Stomach (tissue), 9 donors: ENCODE results near the gene PRSS2. TPM values are rescaled to one million over a fixed set of nuclear protein-coding genes. Genes with fewer than 3 reads are reported as not detected.
"Not testable (repeated sequence)": the region's sequence is repeated elsewhere in the genome, so short reads cannot be mapped to it uniquely, and the experiment has no call there.

Experiments used
- DNase-seq, 2 donors: peaks; one replicate each; pipeline versions ENCODE4 v3.0.0 to v3.0.0-alpha.2; 2013 to 2019
- H3K27ac ChIP-seq, 5 donors: fragments of 200-600 bp in 4 of 5; sonication (generic) in 4 of 5; one replicate each; pipeline ENCODE4 v1.5.1; 2013 to 2019; ENCODE audit warnings: mild to moderate bottlenecking in 1 of 5, moderate library complexity in 1 of 5
- H3K27me3 ChIP-seq, 3 donors: fragments of 200-600 bp; sonication (generic); one replicate each; pipeline ENCODE4 v1.5.1; 2017 to 2019; ENCODE audit warnings: mixed run types in 1 of 3
- H3K36me3 ChIP-seq, 4 donors: fragments of 200-600 bp; sonication (generic); 1 replicate in 3 of 4; 2 replicates in 1 of 4; pipeline ENCODE4 v1.5.1; 2016 to 2019
- H3K4me1 ChIP-seq, 4 donors: fragments of 200-600 bp; sonication (generic); one replicate each; pipeline ENCODE4 v1.5.1; 2016 to 2019
- H3K4me3 ChIP-seq, 4 donors: fragments of 200-600 bp; sonication (generic) in 3 of 4; one replicate each; pipeline ENCODE4 v1.5.1; 2016 to 2019; ENCODE audit warnings: mild to moderate bottlenecking in 1 of 4
- H3K9me3 ChIP-seq, 4 donors: fragments of 200-600 bp; sonication (generic); one replicate each; pipeline ENCODE4 v1.5.1; 2016 to 2019
- EP300 ChIP-seq: sonication (generic); formaldehyde crosslinking; IDR thresholded peaks from one replicate; pipeline ENCODE4 v1.6.1; 2017; ENCODE audit warnings: antibody characterized with exemption
- POLR2A ChIP-seq, 4 donors: fragments of 450-650 bp; IDR thresholded peaks; one replicate each; pipeline ENCODE4 v1.6.1; 2016; ENCODE audit warnings: antibody characterized with exemption in 4 of 4, control low read depth in 2 of 4, mild to moderate bottlenecking in 1 of 4, moderate library complexity in 1 of 4
- POLR2AphosphoS5 ChIP-seq, 3 donors: sonication (generic); formaldehyde crosslinking; IDR thresholded peaks; one replicate each; pipeline ENCODE4 v1.6.1; 2016; ENCODE audit warnings: antibody characterized with exemption in 3 of 3
- WGBS, 5 donors: extraction: QIAGEN DNeasy Blood & Tissue Kit in 3 of 5; methylation state at CpG; one replicate each; pipeline versions ENCODE4 v1.1.5 to v1.1.7; 2013 to 2018; 5-methylcytosine and 5-hydroxymethylcytosine counted together
- intact Hi-C: fragments of 100-400 bp; cut with DNase I; formaldehyde crosslinking; loops from one replicate; pipeline ENCODE4 v1.15.1; 2023; ENCODE audit warnings: low total_unique reads
- polyA plus RNA-seq, 3 donors: library from polyadenylated mRNA; stranded (reverse); fragments of 200-250 nt; gene quantifications; one replicate each; pipeline ENCODE4 v1.2.3, GENCODE V29; 2013
- total RNA-seq, 5 donors: library from RNA; depleted of rRNA; stranded (reverse); fragments of >200 nt; gene quantifications; one replicate each; pipeline versions ENCODE4 v1.1.0 to v1.2.3, GENCODE V29; 2014 to 2016
- TF ChIP-seq, protein P1 (sequence below), 7 experiments: fragments of 450-650 bp in 4 of 7; fragments of 200-600 bp in 3 of 7; sonication (generic) in 3 of 7; IDR thresholded peaks; one replicate each; pipeline ENCODE4 v1.5.1; 2016 to 2019; ENCODE audit warnings: antibody characterized with exemption in 7 of 7, control low read depth in 2 of 7, mild to moderate bottlenecking in 1 of 7
- donor health status: healthy with polysubstance abuse.
- donor health status: Bipolar disorder and iron deficiency.
- donor health status: healthy.

Gene PRSS2
- total and polyA plus RNA-seq, 8 donors = 1.3 to 86.1 (median 59.1) TPM; not detected in 3

DNA sequence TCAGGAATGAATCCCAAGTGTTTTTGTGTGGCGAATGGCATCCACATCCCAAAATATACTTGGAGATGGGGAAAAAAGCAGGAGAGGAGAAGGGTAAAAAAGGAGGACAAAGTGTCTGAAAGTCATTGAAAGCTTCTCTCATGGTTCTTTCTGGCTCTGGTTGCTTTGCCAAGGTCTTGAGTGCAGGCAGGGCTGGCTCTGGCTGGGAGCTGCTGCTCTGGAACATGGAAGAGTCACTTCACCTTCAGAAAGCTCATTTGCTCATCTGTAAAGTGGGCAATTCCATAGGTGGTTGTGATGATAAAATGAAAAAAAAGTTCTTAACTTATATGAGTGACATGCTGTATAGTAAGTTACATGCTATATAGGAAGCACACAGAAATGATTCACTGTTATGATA, 2.9 kb upstream of the PRSS2 start:
- Histone ChIP-seq H3K9me3 (no peaks in the 10 kb centered on the region), H3K27me3 (peaks cover 0 to 4% (median 0%) of the 10 kb centered on the region in 3 donors), H3K4me1 (no peaks in the 10 kb centered on the region), H3K36me3 (no peaks in the 10 kb centered on the region), H3K4me3 (no peak overlapping the region), H3K27ac (no peak overlapping the region)
- DNase-seq = no peak
- intact Hi-C loops = no loop called here
- WGBS, 5 donors = 62 to 88% (median 73%) methylated on average over 1 of the region's 1 CpG
- no peak for TF ChIP-seq POLR2AphosphoS5 (IDR thresholded peaks at IDR 0.05)
- no peak for TF ChIP-seq POLR2A (IDR thresholded peaks at IDR 0.05)
- TF ChIP-seq EP300 = no peak
- TF ChIP-seq, protein P1, sequence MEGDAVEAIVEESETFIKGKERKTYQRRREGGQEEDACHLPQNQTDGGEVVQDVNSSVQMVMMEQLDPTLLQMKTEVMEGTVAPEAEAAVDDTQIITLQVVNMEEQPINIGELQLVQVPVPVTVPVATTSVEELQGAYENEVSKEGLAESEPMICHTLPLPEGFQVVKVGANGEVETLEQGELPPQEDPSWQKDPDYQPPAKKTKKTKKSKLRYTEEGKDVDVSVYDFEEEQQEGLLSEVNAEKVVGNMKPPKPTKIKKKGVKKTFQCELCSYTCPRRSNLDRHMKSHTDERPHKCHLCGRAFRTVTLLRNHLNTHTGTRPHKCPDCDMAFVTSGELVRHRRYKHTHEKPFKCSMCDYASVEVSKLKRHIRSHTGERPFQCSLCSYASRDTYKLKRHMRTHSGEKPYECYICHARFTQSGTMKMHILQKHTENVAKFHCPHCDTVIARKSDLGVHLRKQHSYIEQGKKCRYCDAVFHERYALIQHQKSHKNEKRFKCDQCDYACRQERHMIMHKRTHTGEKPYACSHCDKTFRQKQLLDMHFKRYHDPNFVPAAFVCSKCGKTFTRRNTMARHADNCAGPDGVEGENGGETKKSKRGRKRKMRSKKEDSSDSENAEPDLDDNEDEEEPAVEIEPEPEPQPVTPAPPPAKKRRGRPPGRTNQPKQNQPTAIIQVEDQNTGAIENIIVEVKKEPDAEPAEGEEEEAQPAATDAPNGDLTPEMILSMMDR (IDR thresholded peaks at IDR 0.05) = no peak

DNA sequence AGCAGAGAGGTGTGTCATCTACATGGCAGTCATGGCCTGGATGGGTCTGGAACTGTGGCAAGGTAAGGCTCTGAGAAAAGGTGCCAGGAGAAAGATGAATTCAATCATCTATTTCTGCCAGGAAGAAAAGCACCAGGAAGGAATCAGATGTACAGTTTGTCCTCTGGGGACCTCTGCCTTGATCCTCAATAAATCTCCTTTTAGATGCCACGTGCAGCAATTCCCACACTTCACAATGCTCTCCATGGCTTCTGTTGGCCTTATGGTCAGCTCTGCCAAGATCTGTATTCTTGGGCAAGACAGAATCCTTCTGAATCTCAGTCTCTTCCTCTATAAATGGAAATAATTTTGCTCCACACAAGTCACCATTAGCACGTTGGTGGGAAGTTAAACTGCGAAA, 1.9 kb upstream of the PRSS2 start:
- H3K27me3 ChIP-seq, H3K4me1 ChIP-seq, DNase-seq, intact Hi-C loops, H3K4me3 ChIP-seq, H3K27ac ChIP-seq, H3K9me3 ChIP-seq, H3K36me3 ChIP-seq: not testable (repeated sequence)
- 63 to 76% (median 71%) methylated on average over 3 of the region's 3 CpGs for WGBS, 5 donors

DNA sequence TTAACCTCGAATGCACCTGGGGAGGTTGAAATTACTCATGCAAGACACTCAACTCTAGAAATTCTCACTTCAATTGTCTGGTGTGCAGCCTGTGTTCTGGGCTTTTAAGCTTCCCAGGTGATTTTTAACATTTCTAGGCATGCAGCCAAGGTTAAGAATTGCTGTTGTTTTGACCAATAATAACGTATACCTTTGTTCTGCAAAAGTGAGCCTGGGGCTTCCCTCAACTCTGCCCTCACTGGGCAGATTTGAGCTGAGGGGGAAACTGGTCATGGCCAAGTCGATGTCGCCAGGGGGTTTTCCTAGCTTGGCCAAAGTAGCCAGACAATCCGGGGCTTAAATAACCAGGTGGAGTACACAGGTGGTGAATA, 568 bp downstream of the PRSS2 start:
- WGBS, 5 donors = 56 to 68% (median 62%) methylated on average over 5 of the region's 5 CpGs
- H3K4me1 ChIP-seq = peaks cover 0 to under 1% (median 0%) of the 10 kb centered on the region in 4 donors
- DNase-seq = no peak
- H3K9me3 ChIP-seq = no peaks in the 10 kb centered on the region
- no peak overlapping the region for H3K4me3 ChIP-seq
- H3K27me3 ChIP-seq = peaks cover 0 to 4% (median 0%) of the 10 kb centered on the region in 3 donors
- no peaks in the 10 kb centered on the region for H3K36me3 ChIP-seq
- intact Hi-C loops = loop anchor here (10.0 kb wide), 1 partner anchor 157 kb away; no protein-coding TSS in a partner anchor
- no peak overlapping the region for H3K27ac ChIP-seq
- TF ChIP-seq POLR2AphosphoS5 (IDR thresholded peaks at IDR 0.05) (no peak), POLR2A (IDR thresholded peaks at IDR 0.05) (no peak)

DNA sequence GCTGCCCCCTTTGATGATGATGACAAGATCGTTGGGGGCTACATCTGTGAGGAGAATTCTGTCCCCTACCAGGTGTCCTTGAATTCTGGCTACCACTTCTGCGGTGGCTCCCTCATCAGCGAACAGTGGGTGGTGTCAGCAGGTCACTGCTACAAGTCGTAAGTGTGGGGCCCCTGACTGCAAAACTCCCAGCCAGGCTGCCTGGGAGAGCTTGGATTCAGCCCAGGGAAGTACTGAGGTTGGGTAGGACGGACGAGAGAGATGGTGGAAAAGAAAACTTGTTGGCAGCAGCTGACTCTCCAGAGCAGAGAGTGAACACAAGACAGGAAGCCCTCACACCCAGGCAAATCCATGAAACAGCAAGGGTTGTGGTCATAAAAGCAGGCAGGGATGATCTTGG, 1.3 kb downstream of the PRSS2 start:
- no peak overlapping the region for H3K4me3 ChIP-seq
- intact Hi-C loops = loop anchor here (10.0 kb wide), 1 partner anchor 157 kb away; no protein-coding TSS in a partner anchor
- no peaks in the 10 kb centered on the region for H3K36me3 ChIP-seq
- H3K27ac ChIP-seq = no peak overlapping the region
- DNase-seq = no peak
- WGBS, 5 donors = 43 to 62% (median 62%) methylated on average over 6 of the region's 6 CpGs
- TF ChIP-seq, protein P1 (IDR thresholded peaks at IDR 0.05) = no peak
- TF ChIP-seq EP300 = no peak
- TF ChIP-seq POLR2A (IDR thresholded peaks at IDR 0.05) = no peak
- TF ChIP-seq POLR2AphosphoS5 (IDR thresholded peaks at IDR 0.05) = no peak
- no peaks in the 10 kb centered on the region for H3K9me3 ChIP-seq
- peaks cover 0 to 4% (median 0%) of the 10 kb centered on the region in 3 donors for H3K27me3 ChIP-seq
- H3K4me1 ChIP-seq = peaks cover 0 to 4% (median 0%) of the 10 kb centered on the region in 4 donors

- Histone ChIP-seq H3K27me3 (peaks cover 0 to 4% (median 0%) of the 10 kb centered on the region in 3 donors), H3K4me3 (no peak overlapping the region), H3K4me1 (peaks cover 0 to 4% (median 0%) of the 10 kb centered on the region in 4 donors), H3K27ac (no peak overlapping the region), H3K9me3 (no peaks in the 10 kb centered on the region), H3K36me3 (no peaks in the 10 kb centered on the region)
- TF ChIP-seq POLR2A (IDR thresholded peaks at IDR 0.05) (no peak), EP300 (no peak), POLR2AphosphoS5 (IDR thresholded peaks at IDR 0.05) (no peak)
- TF ChIP-seq, protein P1 (IDR thresholded peaks at IDR 0.05) = no peak
- intact Hi-C loops = loop anchor here (10.0 kb wide), 1 partner anchor 158 kb away; no protein-coding TSS in a partner anchor
- no peak for DNase-seq
Measured at GRCh38 chr7:142772673-142773072, 1.9 kb downstream of the PRSS2 start.
